LoVo (cell line): ENCODE results near the gene WDR53.
"Not testable (repeated sequence)": the region's sequence is repeated elsewhere in the genome, so short reads cannot be mapped to it uniquely, and the experiment has no call there.

Experiments used
- DNase-seq: peaks from one replicate; pipeline ENCODE4 v3.0.0-alpha.2; 2016; ENCODE audit warnings: low spot score

WDR53 gene

GRCh38 chr3:196568246-196569002 is at the start of gene WDR53, which contains the start of gene FBXO45:
Gene WDR53 (minus strand): TSS chr3:196568554. CDS start chr3:196561475, 7,079 bp downstream.
Gene FBXO45 (plus strand): TSS chr3:196568660. CDS start chr3:196568985, 325 bp downstream.
- DNase-seq: peak; percentile 97

DNA sequence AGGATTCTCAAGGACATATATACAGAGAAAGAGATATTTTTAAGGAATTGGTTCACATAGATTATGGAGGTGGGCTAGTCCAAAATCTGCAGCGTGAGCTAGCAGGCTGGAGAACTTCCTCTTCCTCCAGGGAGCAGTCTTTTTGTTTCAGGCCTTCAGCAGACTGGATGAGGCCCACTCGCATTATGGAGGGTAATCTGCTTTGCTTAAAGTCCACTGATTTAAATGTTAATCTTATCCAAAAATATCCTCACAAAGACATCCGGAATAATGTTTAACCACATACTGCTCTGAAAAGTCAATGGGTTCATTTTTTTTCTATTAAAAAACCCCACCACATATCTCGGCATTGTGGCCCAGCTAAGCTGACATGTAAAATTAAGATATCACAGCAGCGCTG is 48.9 kb upstream of the WDR53 start:
- DNase-seq: no peak

GRCh38 chr3:196615234-196615633 is 46.9 kb upstream of the WDR53 start:
- DNase-seq: not testable (repeated sequence)

GRCh38 chr3:196611761-196612483 is 43.6 kb upstream of the WDR53 start:
- DNase-seq: no peak

DNA sequence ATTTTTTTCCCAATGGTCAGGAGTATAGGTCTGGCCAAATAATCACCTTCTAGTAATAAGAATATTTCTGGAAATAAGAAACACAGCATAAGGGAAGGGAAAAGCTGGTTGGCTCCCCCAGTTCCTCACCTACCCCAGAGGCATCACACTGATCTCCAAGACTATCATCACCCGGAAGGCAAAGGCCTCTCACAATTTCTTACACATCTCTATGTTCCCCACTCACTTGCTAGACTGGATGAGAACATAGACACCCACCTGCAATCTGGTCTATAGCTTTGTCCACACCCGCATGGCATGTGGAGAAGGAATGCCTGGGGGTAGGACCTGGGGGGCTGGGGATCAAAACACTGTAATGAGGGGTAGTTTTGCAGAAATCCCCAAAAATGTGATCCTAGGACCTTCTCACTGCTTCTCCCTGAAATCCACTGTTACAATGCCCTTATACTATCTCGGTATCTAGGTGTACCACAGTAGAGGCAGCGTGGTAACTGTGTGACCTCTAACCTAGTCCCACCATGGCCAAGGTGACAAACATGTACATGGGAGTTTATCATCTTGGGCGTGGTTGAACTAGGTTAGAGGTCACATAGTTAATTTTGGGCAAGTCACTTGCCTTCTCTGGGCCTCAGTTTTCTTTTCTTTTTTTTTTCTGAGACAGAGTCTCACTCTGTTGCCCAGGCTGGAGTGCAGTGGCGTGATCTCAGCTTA is 41.6 kb upstream of the WDR53 start:
- peak; percentile 25 for DNase-seq

- DNase-seq: peak; percentile 88
These were observed 41.0 kb upstream of the WDR53 start for GRCh38 chr3:196609343-196609775.

GRCh38 chr3:196608693-196609092 is 40.3 kb upstream of the WDR53 start:
- DNase-seq: no peak

DNA sequence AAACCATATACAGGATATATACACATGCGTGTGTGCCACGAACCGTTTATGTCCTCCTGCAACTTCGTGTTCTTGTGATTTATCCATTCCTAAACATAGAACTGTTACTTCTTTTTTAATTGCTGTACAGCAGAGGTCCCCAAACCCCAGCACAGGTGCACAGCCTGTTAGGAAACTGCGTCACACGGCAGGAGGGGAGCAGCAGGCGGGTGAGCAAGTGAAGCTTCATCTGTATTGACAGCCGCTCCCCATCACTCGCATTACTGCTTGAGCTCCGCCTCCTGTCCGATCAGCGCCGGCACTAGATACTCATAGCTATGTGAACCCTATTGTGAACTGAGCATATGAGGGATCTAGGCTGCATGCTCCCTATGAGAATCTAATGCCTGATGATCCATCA is 36.2 kb upstream of the WDR53 start:
- no peak for DNase-seq

GRCh38 chr3:196603683-196604082 is 35.3 kb upstream of the WDR53 start:
- no peak for DNase-seq

DNA sequence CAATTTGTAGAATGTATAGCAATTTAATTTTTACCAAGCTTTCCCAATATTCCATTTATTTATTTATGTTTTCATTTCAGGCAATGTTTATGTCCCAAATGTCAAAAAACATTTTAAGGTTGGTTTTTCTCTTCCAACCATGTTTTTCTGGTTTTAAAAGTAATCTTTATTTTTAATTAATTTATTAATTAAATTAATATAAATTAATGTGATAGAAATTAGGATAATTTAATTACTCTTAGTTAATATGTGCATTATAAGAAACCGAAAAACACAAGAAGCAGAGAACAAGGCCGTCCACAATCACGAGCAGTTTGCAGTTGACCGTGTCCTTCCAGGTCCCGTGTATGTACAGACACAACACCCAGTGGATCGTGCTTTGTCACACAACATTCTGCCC is 34.3 kb upstream of the WDR53 start:
- DNase-seq: no peak

GRCh38 chr3:196600359-196600758 is 32.0 kb upstream of the WDR53 start:
- no peak for DNase-seq

GRCh38 chr3:196599734-196600128 is 31.4 kb upstream of the WDR53 start:
- DNase-seq: no peak

DNA sequence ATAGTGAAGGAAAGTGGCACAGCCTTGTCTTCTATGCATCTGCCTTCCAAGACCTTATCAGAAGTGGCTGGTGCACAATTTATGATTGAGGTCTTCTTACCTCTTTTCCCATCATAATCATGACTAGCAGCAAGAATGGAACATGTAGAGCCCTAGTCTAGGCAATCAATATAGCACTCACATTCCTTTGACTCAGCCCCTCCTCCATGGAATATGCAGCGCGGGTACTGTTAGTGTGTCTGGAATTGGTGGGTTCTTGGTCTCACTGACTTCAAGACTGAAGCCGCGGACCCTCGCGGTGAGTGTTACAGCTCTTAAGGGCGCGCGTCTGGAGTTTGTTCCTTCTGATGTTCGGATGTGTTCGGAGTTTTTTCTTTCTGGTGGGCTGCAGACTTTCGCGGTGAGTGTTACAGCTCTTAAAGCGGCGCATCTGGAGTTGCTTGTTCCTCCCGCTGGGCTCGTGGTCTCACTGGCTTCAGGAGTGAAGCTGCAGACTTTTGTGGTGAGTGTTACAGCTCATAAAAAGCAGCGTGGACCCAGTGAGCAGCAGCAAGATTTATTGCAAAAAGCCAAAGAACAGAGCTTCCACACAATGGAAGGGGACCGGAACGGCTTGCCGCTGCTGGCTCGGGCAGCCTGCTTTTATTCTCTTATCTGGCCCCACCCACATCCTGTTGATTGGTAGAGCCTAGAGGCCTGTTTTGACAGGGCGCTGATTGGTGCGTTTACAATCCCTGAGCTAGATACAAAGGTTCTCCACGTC is 29.8 kb upstream of the WDR53 start:
- DNase-seq: not testable (repeated sequence)

- DNase-seq: no peak
These were observed 28.0 kb upstream of the WDR53 start for GRCh38 chr3:196596355-196596754.

DNA sequence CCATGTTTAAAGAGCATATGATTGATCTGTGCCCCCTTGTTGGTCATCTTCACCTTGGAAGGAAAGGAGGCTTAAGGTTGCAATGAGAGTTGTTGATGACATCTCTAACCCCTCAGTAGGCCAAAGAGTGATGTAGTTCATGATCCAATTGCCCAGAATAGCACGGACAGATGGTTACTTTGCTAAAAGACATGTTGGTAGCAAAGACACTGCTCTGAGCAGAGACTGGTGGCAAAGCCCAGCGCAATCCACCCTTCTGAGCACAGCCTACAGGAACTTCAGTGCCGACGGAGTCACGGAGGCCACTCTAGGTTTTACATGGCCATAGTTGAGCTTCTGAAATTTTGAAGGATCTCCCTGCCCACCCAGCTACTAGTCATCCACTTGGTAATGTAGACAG is 21.9 kb upstream of the WDR53 start:
- DNase-seq: no peak

GRCh38 chr3:196585044-196585757 is 16.8 kb upstream of the WDR53 start:
- no peak for DNase-seq

DNA sequence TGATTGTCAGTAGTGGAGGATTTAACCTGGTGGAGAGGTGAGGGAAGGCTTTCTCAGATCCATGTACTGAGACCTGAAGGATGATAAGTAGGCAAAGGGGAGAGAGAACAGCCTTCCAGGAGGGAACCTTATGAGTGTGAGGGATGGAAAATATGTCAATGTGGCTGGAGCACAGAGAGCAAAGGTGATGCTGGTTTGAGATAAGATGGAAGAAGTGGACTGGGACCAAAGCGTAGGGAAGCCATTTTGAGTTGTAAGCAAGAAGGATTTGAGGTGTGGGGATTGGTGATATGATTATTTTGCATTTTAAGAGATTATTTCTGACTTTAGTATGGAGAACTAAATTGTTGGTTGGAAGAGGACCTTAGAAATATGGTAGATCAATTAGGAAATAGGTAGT is 4.0 kb upstream of the WDR53 start:
- DNase-seq: no peak

GRCh38 chr3:196570332-196570731 is 2.0 kb upstream of the WDR53 start:
- not testable (repeated sequence) for DNase-seq

DNA sequence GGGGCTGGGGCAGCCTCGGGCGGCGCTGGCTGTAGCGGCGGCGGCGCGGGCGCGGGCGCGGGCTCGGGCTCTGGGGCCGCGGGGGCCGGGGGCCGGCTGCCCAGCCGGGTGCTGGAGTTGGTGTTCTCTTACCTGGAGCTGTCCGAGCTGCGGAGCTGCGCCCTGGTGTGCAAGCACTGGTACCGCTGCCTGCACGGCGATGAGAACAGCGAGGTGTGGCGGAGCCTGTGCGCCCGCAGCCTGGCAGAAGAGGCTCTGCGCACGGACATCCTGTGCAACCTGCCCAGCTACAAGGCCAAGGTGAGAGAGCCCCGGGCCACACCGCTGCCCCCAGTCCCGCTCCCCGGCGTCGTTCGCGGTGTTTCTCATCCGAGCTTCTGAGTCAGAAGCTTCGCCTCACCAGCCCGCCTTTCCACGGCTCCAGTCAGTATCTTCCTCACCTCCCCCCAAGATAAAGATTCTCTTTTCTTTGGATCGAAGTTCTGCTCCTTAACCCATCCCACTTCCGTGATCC is 706 bp upstream of the WDR53 start:
- peak; percentile 38 for DNase-seq

DNA sequence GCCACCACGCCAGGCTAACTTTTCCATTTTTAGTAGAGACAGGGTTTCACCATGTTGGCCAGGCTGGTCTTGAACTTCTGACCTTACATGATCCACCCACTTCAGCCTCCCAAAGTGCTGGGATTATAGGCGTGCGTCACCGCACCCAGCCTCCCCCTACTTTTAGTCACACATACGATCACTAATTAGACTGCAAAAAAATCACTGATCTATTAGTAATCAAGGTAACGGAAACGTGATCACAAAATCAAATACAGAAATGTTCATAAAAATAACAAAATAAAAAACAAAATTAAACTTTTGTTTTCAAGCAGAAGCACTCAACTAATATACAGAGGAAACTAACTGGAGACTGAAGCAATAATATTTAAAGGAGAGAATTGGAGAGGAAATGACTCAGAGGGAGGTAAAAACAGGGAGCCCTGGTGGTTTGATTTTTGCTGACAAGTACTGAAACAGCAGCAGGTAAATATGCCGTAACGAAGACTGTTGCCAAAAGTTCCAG is 4.6 kb downstream of the WDR53 start:
- DNase-seq: no peak

- no peak for DNase-seq
These were observed 8.5 kb downstream of the WDR53 start for GRCh38 chr3:196559826-196560225.
